NCI-H146 treated with DMSO at 0.1 percent for 48 hours (cell line): ENCODE results near the gene NFASC.

Source experiments
- DNase-seq: peaks from one replicate; lab custom pipeline; 2025; ENCODE audit not compliant: unreplicated experiment; lab: John Stamatoyannopoulos, UW

Gene NFASC

GRCh38 chr1:205032508-205032907, 161.8 kb downstream of the NFASC start:
- DNase-seq = no peak

DNA sequence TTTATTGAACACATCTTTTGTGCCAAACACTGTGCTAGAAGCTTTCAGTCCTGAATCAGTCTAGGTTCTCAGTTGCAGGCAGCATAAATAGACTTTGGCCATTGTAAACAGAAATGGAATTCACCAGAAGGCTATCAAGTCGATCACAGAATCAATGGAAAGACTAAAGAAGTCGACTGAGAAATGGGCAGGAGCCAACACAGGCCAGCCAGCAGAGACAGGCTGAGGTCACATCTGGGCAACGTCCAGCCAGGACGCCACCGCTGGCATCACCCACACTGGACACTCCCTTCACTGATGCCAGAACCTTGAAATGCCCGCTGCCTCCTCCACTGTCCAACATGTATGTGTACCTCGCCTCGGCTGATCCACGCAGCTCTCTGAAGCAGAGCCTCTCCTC, 166.9 kb downstream of the NFASC start:
- no peak for DNase-seq

DNA sequence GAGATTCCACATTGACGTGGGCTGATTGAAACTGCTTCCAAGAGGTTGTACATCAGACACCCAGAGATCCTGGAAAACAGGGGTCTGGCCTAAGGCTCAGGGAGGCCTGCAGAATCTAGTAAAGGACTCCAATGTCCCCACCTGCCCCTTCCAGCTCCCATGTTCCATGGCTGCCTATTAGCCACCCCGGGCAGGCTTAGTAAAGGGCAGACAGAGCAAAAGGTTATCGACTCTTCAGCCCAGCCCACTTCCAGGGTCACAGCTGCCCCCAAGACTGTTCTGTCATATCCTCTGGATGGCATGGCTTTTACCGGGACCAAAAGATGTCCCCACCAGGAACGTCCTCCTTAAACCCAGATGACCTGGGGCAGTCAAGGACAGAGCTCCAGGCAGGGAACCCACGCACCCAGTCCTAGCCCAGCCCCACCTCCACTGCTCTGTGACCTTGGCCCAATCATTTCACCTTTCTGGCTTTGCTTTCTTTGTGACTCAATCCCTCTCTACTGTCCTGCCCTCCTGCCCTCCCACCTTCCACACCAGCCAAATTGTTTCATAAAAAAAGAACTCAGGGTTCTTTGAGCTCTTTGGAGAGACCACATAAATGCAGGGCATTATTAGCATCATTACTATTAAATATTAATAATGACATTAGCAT, 167.6 kb downstream of the NFASC start:
- no peak for DNase-seq

- DNase-seq = no peak
These were observed 170.5 kb downstream of the NFASC start for GRCh38 chr1:205041001-205041715.

- DNase-seq = no peak
These were observed 171.6 kb downstream of the NFASC start for GRCh38 chr1:205041998-205042910.

GRCh38 chr1:205042911-205043806, 172.5 kb downstream of the NFASC start, which contains the start of gene CNTN2:
Gene CNTN2, plus strand, starts transcription at chr1:205043212. Its CDS starts 9,974 bp downstream, at chr1:205053186.
- peak; percentile 58 for DNase-seq

- DNase-seq = no peak
These were observed 173.2 kb downstream of the NFASC start for GRCh38 chr1:205043866-205044265.

DNA sequence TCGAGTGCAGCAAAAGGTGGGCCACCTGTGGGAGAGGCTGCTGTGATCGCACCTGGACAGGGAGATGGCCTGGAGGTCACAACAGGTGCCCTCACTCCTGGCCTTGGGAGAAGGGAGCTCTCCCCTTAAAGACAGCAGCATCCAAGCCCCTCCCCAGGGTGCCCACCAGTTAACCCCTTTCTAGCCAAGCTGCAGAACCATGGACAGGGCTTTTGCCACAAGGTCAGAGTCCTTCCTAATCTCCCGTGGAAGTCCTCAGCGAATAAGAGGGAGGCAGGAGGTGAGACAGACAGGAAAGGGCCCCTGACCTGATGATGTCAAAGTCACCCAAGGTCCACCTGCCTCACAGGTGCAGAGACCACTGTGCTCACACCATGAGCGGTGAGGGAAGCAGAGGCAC, 174.1 kb downstream of the NFASC start:
- no peak for DNase-seq

- DNase-seq = no peak
These were observed 174.5 kb downstream of the NFASC start for GRCh38 chr1:205045146-205045545.

DNA sequence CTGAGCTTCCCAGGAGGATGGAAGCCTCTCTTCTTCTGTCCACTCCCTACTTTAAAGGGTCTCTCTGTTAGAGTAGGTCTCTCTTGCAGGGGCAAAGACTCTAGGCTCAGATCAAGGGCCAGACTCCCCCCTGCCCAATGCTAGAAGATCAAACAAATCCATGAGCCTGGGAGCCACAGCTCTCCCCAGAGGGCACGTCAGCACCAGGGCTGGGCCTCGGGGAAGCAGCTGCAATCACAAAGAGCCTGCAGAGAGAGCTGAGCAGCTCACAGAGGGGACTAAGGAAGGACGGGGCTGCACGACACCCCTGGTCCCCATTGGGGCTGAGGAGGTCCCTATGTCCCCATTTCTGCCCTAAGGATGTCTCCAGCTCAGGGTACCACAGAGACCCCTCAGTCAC, 176.2 kb downstream of the NFASC start:
- DNase-seq = no peak

DNA sequence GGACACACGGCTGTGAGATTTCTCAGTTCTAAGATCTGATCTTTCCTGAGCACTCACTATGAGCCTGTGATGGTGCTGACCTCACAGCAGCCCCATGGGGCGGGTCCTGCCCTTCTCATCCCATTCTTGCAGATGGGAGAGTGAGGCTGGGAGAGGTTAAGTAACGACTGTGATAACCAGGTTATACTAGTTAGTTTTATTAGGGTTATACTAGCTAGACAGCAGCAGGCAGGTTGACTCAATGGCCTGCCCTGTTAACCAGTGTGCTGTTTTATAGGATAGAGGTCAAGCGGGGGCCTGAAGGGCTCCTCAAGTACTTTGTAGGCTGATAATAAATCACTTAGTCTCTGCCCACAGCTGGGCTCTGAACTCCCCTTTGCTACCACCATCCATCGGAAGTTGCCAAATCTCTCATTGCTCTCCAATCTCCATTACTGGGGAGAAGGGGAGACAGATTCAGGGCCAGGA, 177.1 kb downstream of the NFASC start:
- DNase-seq = no peak

DNA sequence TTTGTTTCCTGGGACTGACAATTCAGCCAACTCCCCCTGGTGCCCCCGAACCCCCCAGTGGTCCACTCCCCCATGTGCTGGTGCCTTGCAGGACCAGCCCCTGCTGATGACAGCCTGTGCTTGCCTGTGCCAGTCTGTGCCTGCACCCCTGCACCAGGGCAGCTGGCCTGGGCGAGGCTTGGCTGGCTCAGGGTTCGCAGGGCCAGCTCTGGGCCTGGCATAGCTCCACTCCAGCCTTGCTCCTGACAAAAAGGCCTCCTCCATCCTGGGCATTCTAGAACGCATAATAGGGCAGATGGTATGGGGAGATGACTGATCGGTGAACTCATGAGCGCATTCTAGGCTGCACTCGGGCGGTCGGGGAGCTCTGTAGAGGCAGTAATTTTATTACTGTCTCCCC, 177.7 kb downstream of the NFASC start:
- no peak for DNase-seq

- DNase-seq = no peak
These were observed 178.8 kb downstream of the NFASC start for GRCh38 chr1:205049479-205049878.

- no peak for DNase-seq
These were observed 182.0 kb downstream of the NFASC start for GRCh38 chr1:205052690-205053089.

GRCh38 chr1:205053296-205053695, 182.6 kb downstream of the NFASC start:
- DNase-seq = no peak

DNA sequence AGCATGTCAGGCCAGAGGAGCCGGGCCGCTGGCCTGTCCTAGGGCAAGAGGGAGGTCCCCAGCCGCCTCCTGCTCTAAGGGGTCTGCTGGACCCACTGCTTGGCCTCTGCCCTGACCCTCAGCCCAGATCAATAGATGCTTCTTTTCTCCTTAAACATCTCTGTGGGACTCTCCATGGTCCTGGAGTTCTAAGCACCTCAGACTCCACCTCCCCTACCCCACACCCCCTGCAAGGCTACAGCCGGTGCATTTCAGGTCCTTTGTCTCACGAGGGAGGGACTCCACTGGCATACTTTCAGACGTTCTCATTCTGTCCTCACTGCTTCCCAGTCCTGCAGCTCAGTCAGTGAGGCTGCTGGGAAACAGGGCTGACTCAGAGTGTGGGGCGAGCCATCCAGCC, 183.4 kb downstream of the NFASC start:
- DNase-seq = no peak

GRCh38 chr1:205056188-205056611, 185.5 kb downstream of the NFASC start:
- DNase-seq = no peak

- no peak for DNase-seq
These were observed 186.4 kb downstream of the NFASC start for GRCh38 chr1:205056956-205057568.

- no peak for DNase-seq
These were observed 187.3 kb downstream of the NFASC start for GRCh38 chr1:205057808-205058575.
